Activated CD4-positive, alpha-beta T cell treated with anti-CD3 and anti-CD28 coated beads, Interleukin-2, Interleukin-6, amounts not matched to agents 100 ng/mL and 50 ng/mL, durations not matched to agents 16 hours and 8 hours (primary cell): ENCODE measurements around the gene HSCB.
A peak's percentile ranks its signal among the peaks of the same experiment; 100 is the strongest.
"Not testable (repeated sequence)": the region's sequence is repeated elsewhere in the genome, so short reads cannot be mapped to it uniquely, and the experiment has no call there.

Source experiments
- DNase-seq: peaks from one replicate; pipeline ENCODE4 v3.0.0-alpha.2; 2020

The HSCB gene

DNA sequence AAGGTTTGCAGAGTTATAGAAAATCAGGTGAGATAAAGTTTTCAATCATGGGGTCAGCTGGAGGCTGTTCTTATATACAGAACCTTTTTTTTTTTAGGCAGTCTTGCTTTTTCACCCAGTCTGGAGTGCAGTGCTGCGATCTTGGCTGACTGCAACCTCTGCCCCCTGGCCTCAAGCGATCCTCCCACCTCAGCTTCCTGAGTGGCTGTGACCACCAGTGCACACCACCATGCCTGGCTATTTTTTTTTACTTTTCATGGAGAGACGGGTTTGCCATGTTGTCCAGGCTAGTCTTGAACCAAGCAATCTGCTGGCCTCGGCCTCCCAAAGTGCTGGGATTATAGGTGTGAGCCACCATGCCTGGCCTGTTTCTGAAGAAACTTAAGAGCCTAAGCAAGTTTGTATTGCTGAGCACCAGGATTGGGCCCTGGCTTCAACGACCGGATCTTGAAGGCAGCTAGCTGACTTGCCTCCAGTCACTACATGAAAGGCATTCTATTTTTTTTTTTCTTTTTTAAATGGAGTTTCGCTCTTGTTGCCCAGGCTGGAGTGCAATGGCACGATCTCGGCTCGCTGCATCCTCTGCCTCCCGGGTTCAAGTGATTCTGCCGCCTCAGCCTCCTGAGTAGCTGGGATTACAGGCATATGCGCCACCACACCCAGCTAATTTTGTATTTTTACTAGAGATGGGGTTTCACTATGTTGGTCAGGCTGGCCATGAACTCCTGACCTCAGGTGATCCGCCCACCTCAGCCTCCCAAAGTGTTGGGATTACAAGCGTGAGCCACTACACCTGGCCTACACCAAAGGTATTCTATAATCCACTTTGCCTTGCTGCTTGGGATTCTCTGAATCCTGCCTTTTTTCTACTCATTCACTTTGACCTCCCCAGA, 50.9 kb downstream of the HSCB start:
- no peak for DNase-seq

DNA sequence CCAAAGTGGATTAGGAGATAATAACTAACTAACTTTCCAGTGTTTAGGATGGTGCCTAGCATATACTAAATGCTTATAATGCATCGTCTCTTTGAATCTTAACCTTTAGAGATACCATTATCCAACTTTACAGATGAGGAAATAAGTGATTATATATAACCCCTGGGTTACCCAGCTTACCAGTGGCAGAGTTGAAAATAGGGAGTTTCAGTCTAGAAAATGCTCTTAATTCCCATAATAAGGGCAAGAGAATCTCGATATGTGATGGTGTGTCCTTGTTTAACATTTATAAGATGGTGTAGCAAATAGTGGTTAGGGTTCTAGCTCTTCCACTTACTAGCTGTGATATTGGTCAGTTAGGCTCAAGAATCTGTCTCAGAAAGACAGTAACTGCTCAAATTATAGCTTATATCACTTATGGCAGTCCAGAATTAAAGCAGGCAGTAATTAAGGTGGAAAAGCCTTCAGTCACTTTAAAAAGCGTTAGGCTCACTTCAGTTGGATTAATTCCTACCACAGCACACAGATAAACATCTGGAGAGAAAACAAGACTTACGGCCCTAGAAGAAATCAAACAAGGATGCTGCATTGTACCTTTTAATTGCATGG, 52.2 kb downstream of the HSCB start:
- no peak for DNase-seq

DNA sequence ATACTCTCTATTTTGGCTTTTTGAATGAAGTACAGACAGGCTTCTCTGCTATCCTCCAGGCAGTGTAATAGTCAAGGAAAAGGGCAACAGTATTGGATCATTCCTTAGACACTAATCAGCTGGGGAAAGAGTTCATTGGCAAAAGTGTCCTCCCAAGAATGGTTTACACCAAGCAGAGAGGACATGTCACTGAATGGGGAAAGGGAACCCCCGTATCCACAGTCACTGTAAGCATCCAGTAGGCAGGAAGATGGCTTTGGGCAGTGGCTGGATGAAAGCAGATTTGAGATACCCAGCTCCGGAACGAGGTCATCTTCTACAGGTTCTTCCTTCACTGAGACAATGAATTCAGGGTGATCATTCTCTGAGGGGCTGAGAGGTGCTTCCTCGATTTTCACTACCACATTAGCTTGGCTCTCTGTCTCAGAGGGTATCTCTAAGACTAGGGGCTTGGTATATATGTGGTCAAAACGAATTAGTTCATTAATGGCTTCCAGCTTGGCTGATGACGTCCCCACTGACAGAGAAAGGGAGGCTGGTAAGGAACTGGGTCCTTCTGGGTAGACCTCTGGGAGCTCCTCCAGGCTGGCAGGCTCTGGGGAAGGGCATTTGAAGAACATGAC, 53.3 kb downstream of the HSCB start:
- no peak for DNase-seq

DNA sequence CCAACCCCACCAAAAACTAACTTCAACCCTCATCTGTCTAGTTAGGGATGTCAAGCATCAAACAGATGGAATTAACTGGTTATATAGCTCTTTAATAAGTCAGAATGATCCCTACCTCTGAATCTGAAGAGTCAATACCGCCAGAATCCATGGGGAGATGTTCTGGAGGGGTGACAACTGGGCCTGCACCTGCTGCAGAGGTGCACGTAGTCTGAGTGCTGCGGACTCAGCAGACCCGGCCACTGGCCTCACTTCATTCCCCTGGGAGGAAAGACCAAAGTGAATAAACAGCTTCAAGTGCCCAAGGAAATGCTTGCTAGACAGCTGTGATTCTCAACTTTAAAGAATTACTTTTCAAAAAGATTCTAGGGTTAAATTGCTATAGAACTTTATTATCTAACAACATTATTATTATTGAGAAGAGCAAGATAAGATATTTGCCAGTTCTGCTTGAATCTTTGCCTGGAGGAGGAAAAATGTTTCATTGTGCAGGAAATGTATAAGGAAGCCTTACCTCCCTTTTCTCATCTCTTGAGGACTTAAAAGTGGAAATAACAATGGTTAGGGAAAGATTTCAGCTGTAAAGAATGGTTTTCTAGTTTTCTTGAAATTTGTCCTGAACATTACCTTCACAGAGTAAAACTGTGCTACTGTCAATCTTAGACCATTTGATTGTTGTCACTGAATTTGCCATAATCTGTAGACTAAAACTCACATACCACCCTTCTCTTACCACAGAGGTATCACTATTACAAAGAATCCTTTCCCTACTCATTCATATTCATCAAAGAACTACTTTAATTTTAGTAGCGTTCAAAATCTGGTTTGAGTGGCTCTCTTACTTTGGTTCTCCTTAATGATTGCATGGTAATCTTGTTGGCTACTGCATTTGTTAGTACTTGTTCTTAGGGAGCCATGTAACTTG, 54.4 kb downstream of the HSCB start:
- DNase-seq = no peak

DNA sequence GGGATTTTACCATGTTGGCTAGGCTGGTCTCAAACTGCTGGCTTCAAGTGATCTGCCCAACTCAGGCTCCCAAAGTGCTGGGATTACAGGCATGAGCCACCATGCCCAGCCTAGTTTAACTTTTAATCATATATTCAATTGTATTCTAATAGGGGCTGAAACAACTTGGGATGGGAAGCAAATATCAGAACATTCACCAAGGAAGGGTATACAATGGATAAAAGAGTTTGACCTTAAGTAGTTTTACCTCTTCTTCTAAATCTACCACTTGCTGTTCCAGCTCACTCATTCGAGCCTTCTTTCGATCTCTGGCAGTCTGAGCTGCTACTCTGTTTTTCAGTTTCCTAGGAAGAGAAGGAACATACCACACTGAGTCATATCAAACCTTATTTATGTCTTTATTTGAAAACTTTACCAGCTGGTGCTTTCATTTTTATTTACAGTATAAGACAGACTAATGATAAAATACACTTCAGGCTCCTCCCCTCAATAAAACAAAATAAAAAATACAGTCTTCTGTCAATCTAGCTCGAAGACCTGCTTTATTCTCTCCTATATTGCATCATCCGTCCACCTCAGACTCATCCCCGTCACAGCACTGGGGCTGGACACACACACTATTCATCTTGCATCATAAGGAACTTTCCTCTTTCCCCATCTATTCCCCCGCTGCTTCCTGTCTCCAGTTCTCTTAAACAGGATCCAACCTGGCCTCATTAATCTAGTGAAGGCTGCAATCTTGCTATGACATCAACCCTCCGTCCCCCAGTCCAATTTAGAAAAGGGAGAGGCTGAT, 57.2 kb downstream of the HSCB start:
- DNase-seq = peak; percentile 77

DNA sequence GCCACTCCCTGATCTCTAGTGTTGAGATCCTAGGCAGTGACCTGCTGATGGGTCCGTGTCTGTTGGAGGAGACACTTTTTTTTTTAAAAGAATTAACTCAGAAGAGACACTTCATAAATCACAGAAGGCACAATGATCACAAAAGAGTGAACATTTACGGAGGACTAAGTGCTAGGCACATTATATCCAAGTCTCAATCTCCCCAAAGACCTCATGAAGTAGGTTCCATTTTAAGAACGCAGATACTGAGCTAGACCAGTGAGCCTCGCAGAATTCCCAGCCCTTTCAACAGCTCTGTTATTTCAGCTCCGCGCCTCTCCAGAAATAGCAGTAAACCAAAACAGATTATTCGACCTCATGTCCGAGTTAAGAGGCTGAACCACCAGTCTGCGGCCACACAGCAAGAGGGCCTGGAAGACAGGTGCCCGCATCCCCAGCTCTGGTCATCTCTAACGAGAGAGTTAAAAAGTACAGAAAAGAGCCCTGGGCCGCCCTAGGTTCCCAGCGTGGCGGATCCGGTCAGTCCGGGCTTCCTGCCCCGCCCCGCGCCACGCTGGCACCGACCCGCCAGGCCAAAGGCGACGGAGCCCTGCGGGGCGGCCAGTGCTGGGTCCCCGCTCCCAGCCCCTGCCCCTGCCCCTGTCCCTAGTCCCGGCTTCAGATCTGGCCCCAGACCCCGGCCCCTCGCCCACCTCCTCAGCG, 57.9 kb downstream of the HSCB start:
- DNase-seq = peak; percentile 47

DNA sequence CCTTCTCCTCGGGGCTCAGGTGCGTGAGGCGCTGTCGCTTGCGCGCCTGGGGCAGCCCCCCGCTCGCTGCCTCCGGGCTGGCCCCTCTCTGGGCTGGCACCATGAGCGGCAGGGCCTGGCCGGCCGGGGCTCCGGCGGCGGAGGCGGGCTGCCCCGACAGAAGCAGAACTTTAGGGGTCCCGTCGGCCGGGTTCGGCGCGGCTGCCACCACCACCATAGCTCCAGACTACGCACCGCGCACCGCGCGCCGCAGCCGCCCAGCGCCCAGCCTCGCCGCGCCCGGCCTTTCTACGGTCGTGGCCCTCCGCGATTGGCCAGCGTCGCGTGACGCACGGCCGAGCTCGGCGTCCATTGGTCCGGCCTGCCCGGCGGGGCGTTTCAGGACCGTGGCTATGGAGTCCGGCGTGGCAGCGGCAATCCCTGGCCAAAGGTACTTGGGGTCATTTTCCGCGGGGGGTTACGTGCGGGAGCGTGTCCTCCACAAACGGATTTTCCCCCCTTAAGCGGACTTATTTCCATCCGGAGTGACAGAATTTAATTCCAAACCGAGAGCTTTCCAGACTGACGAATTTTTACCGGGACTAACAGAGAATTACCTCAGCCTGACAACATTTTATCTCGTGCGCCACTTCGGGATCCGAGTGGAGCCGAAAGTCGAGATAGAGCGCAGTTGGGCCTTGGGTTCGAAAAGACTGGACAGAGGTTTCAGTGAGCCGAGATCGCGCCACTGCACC, 58.6 kb downstream of the HSCB start, which contains the start of gene XBP1:
Gene XBP1, minus strand, starts transcription at position 262 of the 734 bp plus-strand sequence.
- peak; percentile 95 for DNase-seq

DNA sequence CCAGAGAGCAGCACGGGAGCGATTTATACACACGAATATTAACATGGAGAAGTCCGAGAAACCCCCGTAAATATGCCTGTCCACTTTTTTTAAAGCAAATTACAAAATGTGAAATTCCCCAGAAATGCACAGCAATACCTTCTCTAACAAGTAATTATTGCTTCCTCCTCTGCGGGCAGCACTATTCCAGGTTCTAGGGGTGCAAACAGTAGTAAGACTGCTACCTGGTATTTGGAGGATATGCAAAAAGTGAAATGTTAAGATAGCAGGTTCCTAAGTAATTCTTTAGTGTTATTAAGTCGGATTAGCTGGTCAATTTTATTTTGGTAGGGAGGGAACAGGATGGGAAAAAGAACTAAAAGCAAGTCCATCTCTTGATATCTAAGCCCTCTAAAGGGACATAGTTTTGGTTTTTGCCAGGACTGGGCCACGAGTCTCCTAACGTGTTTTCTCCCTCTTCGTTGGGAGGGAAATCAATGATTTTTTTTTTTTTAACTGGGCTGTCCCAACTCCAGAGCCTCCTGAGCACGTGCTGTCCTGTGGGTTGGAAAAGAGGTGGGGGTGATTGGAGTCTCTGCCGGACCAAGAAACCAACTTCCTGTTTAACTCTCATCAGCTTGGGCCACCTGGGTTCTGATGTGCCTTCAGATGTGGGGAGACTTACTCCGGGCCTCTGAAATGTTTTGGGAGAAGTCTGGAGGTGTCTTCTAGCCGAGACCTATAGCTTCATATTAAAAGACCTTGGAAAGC, 60.2 kb downstream of the HSCB start:
- DNase-seq = peak; percentile 29

DNA sequence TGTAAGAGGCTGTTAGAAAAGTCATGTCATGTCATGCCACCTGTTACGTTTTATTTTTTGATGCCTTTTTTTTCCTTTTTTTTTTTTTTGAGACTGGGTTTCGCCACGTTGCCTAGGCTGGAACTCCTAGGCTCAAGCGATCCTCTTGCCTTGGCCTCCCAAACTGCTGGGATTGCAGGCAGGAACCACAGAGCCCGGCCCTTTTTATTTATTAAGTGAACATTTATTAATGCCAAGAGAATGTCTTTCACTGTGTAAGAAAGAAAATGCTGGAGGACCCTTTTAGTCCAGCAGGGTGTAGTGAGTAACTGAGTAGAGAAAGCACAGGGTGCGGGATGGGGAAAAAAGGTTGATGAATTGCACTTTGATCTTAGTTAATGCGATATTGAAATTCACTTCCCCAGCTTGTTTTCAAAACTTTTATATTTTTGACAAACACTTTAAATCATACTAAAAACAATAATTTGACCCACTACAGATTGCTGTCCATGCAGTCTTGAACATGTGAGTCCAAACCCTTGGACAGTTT, 60.8 kb downstream of the HSCB start:
- DNase-seq = no peak

DNA sequence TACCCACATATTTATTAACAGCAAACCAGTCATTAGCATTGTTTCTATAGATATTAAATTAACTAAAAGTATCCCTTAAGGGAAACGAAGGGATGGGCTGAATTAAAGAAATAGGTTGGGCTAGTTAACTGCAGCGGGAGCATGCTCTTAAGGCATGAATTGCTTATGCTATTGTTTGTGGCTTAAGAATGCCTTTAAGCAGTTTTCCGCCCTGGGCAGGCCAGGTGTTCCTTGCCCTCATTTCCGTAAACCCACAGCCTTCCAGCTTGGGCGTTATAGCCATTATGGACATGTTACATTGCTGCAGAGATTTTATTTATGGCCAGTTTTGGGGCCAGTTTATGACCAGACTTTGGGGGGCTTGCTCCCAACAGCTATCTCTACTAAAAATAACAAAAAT, 63.6 kb downstream of the HSCB start:
- not testable (repeated sequence) for DNase-seq
